HL-60/S4 treated with retinoic acid at 250 ng/mL for 4 days and 3 days (cell line): Measurements from ENCODE around the gene SLC12A1.

Experiments
- in situ Hi-C: fragments of 300-500 bp; cut with MboI; formaldehyde crosslinking; loops from 2 replicates; pipeline ENCODE4 v1.7.0; 2022; ENCODE audit warnings: low sequenced_read_pairs

SLC12A1 gene

DNA sequence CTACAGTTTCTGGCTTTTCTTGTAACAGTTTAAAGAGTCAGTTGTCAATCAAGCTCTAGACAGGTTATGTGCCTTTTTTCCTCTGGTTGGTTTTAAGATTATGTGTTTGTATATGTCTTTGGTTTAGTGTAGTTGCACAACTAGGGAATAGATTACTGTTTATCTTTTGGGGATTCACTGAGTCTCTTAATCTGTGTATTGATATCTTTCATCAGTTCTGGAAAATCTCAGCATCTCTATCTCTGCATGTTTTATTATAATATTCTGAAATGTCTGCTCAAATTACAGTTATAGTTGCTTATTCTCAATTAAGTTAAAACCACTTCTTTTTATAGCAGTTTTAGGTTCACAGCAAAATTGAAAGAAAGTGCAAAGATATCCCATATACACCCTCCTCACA lies 139.4 kb downstream of the SLC12A1 start:
- in situ Hi-C loops, result no loop called here

DNA sequence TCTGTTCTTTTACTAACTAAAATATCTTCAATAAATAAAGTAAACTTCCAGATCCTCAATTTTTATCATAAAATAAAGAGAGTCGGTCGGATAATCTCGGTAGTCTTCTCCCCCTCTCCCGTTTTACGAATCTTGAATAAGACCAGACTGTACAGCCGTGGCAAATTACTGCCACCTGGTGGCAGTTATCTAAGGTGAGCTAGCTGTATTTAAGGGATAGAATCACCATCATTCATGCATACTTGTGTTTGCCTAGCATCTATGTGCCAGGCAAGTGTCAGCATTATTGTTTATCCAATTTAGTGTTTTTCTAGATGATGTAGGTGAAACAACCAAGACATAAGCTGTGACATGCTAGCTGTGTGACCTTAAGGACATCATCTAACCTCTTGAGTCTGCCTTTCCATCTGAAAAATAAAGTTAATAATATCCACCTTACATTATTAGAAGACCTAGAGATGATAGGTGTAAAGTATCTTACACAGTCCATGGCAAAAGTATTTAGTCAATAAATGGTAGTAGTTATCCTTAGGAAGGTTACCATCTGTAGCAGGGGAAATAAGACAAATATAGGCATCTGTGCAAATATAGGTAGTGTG lies 146.5 kb downstream of the SLC12A1 start:
- in situ Hi-C loops, result loop anchor here (25.0 kb wide), 1 partner anchor 460 kb away; the partner anchor contains the start of gene CEP152
